Smooth muscle cell (in vitro differentiated cells): Measurements from ENCODE around the gene KRTAP5-11. TPM values are rescaled to one million over a fixed set of nuclear protein-coding genes. Genes with fewer than 3 reads are reported as not detected.

Source experiments
- DNase-seq: peaks from one replicate; lab custom pipeline; 2025; ENCODE audit not compliant: unreplicated experiment; lab: John Stamatoyannopoulos, UW
- H2AFZ ChIP-seq: fragments of 200-600 bp; sonication (generic); 2 replicates; pipeline ENCODE4 v1.6.0; 2016; ENCODE audit warnings: antibody characterized with exemption, low read depth, mild to moderate bottlenecking
- H3F3A ChIP-seq: fragments of 200-600 bp; sonication (generic); 2 replicates; pipeline ENCODE4 v1.6.0; 2017; ENCODE audit warnings: antibody characterized with exemption, low read depth
- H3K27ac ChIP-seq: fragments of 200-600 bp; sonication (generic); 2 replicates; pipeline ENCODE4 v1.5.1; 2016; ENCODE audit warnings: low read depth, mild to moderate bottlenecking
- H3K27me3 ChIP-seq: fragments of 200-600 bp; sonication (generic); 2 replicates; pipeline ENCODE4 v1.6.1; 2016; ENCODE audit warnings: low read depth, mild to moderate bottlenecking
- H3K36me3 ChIP-seq: fragments of 200-600 bp; sonication (generic); 2 replicates; pipeline ENCODE4 v1.5.1; 2016; ENCODE audit warnings: low read depth
- H3K4me1 ChIP-seq: fragments of 200-600 bp; sonication (generic); 2 replicates; pipeline ENCODE4 v1.5.1; 2016; ENCODE audit warnings: low read depth
- H3K4me2 ChIP-seq: fragments of 200-600 bp; sonication (generic); 2 replicates; pipeline ENCODE4 v1.6.0; 2016; ENCODE audit warnings: mild to moderate bottlenecking
- H3K4me3 ChIP-seq: fragments of 200-600 bp; sonication (generic); 2 replicates; pipeline ENCODE4 v1.5.1; 2016; ENCODE audit warnings: mild to moderate bottlenecking
- H3K79me2 ChIP-seq: fragments of 200-600 bp; sonication (generic); 2 replicates; pipeline ENCODE4 v1.6.0; 2016; ENCODE audit warnings: low read depth, mild to moderate bottlenecking
- H3K9ac ChIP-seq: fragments of 200-600 bp; sonication (generic); 2 replicates; pipeline ENCODE4 v1.6.0; 2016; ENCODE audit warnings: low read depth
- H3K9me3 ChIP-seq: fragments of 200-600 bp; sonication (generic); replicated peaks from 2 replicates; pipeline ENCODE4 v1.5.1; 2016; ENCODE audit warnings: low read depth
- H4K20me1 ChIP-seq: fragments of 200-600 bp; sonication (generic); 2 replicates; pipeline ENCODE4 v1.6.0; 2016; ENCODE audit warnings: low read depth
- WGBS: methylation state at CpG from one replicate; pipeline ENCODE4 v1.1.7; 2016; ENCODE audit warnings: low lambda C conversion rate; 5-methylcytosine and 5-hydroxymethylcytosine counted together
- polyA plus RNA-seq: library from polyadenylated mRNA; unstranded; fragments of >200 nt; fragmentation: Nextera tagmentation; extraction: Ambion mirVana; gene quantifications from 2 replicates; pipeline ENCODE4 v1.2.1, GENCODE V29; 2016
- total RNA-seq: library from RNA; depleted of rRNA; stranded (reverse); fragments of >200 nt; gene quantifications from 2 replicates; pipeline ENCODE4 v1.2.3, GENCODE V29; 2014
- TF ChIP-seq, protein P1 (sequence below): fragments of 200-600 bp; sonication (generic); IDR thresholded peaks from 2 replicates; pipeline ENCODE4 v1.5.1; 2017; ENCODE audit warnings: borderline replicate concordance, mild to moderate bottlenecking, antibody characterized with exemption; ENCODE audit not compliant: insufficient read depth, poor library complexity, severe bottlenecking

KRTAP5-11 gene
- total and polyA plus RNA-seq, 2 experiments from 2014 or later, result not detected

DNA sequence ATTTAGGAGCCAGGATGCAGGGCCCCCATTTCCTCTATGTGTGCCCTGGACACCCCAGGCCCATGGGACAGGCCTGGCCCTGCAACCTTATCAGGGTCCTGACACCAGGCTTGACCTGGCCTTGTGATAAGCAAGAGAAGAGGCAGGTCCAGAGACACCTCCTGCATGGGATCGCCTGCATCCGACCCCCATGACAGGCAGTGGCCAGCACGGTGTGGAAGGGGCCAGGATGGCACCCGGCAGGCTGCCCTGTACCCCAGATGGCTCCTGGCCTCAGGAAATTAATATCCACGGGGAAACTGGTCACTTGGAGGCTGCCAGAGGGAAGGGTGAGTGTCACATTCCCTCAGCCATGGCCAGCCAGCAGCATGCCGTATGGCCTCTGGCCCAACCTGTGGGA, 27.7 kb downstream of the KRTAP5-11 start:
- TF ChIP-seq, protein P1, sequence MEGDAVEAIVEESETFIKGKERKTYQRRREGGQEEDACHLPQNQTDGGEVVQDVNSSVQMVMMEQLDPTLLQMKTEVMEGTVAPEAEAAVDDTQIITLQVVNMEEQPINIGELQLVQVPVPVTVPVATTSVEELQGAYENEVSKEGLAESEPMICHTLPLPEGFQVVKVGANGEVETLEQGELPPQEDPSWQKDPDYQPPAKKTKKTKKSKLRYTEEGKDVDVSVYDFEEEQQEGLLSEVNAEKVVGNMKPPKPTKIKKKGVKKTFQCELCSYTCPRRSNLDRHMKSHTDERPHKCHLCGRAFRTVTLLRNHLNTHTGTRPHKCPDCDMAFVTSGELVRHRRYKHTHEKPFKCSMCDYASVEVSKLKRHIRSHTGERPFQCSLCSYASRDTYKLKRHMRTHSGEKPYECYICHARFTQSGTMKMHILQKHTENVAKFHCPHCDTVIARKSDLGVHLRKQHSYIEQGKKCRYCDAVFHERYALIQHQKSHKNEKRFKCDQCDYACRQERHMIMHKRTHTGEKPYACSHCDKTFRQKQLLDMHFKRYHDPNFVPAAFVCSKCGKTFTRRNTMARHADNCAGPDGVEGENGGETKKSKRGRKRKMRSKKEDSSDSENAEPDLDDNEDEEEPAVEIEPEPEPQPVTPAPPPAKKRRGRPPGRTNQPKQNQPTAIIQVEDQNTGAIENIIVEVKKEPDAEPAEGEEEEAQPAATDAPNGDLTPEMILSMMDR, result no peak
- H3K27ac ChIP-seq, result no peak overlapping the region
- no peaks in the 10 kb centered on the region for H3K9me3 ChIP-seq
- 93% methylated on average over 6 of the region's 6 CpGs for WGBS
- no peak overlapping the region for H3K9ac ChIP-seq
- DNase-seq, result no peak
- no peak overlapping the region for H3K4me2 ChIP-seq
- H4K20me1 ChIP-seq, result no peaks in the 10 kb centered on the region
- H3K79me2 ChIP-seq, result no peaks in the 10 kb centered on the region
- no peak overlapping the region for H3K4me3 ChIP-seq
- H3K27me3 ChIP-seq, result no peaks in the 10 kb centered on the region
- H3K36me3 ChIP-seq, result no peaks in the 10 kb centered on the region
- no peaks in the 10 kb centered on the region for H3F3A ChIP-seq
- H2AFZ ChIP-seq, result no peak overlapping the region
- H3K4me1 ChIP-seq, result no peaks in the 10 kb centered on the region

DNA sequence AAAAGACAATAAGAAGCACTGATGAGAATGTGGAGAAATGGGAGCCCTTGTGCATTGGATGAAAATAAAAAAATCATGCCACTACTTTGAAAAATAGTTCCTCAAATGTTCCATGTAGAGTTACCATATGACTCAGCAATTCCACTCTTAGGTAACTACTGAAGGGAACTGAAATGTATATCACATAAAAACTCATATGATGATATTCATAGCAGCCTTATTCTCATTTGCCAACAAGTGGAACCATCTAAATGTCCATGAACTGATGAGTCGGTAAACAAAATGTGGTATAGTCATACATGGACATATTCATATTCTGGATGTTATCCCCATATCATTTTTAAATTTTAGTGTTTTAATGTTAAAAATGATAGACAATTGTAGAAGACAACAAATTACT, 31.0 kb downstream of the KRTAP5-11 start:
- H3K79me2 ChIP-seq, result no peaks in the 10 kb centered on the region
- TF ChIP-seq, protein P1, result no peak
- H2AFZ ChIP-seq, result no peak overlapping the region
- no peak overlapping the region for H3K27ac ChIP-seq
- H4K20me1 ChIP-seq, result no peaks in the 10 kb centered on the region
- H3K9ac ChIP-seq, result no peak overlapping the region
- no peak for DNase-seq
- no peaks in the 10 kb centered on the region for H3K36me3 ChIP-seq
- no peaks in the 10 kb centered on the region for H3K4me1 ChIP-seq
- peaks cover 5% of the 10 kb centered on the region for H3K27me3 ChIP-seq
- H3K4me2 ChIP-seq, result no peak overlapping the region
- 98% methylated on average over 1 of the region's 1 CpG for WGBS
- no peaks in the 10 kb centered on the region for H3K9me3 ChIP-seq
- no peak overlapping the region for H3K4me3 ChIP-seq
- no peaks in the 10 kb centered on the region for H3F3A ChIP-seq

DNA sequence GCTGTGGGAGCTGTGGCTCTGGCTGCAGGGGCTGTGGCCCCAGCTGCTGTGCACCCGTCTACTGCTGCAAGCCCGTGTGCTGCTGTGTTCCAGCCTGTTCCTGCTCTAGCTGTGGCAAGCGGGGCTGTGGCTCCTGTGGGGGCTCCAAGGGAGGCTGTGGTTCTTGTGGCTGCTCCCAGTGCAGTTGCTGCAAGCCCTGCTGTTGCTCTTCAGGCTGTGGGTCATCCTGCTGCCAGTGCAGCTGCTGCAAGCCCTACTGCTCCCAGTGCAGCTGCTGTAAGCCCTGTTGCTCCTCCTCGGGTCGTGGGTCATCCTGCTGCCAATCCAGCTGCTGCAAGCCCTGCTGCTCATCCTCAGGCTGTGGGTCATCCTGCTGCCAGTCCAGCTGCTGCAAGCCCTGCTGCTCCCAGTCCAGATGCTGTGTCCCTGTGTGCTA, 33.9 kb downstream of the KRTAP5-11 start:
- H3K9me3 ChIP-seq, result no peaks in the 10 kb centered on the region
- TF ChIP-seq, protein P1, result no peak
- no peaks in the 10 kb centered on the region for H4K20me1 ChIP-seq
- no peak overlapping the region for H3K4me3 ChIP-seq
- H3K79me2 ChIP-seq, result no peaks in the 10 kb centered on the region
- WGBS, result 82% methylated on average over 5 of the region's 5 CpGs
- H3K4me1 ChIP-seq, result no peaks in the 10 kb centered on the region
- no peak overlapping the region for H2AFZ ChIP-seq
- peaks cover 5% of the 10 kb centered on the region for H3K27me3 ChIP-seq
- H3K36me3 ChIP-seq, result no peaks in the 10 kb centered on the region
- no peak for DNase-seq
- H3K27ac ChIP-seq, result no peak overlapping the region
- no peaks in the 10 kb centered on the region for H3F3A ChIP-seq
- H3K4me2 ChIP-seq, result no peak overlapping the region
- H3K9ac ChIP-seq, result no peak overlapping the region

DNA sequence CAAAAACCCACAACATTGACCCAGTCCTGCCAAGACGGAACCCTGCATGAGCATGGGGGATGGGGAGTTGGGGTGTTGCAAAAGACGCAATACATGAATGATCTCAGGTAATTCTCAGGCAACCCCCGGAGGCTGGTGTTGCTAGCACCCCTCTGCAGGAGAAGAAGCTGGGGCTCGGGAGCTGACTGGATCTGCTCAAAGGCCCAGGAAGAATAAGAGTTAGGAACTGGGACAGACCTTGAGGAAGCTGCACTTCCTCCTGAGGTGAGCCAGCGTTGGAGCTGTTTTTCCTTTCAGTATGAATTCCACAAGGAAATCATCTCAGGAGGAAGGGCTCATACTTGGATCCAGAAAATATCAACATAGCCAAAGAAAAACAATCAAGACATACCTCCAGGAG, 34.6 kb downstream of the KRTAP5-11 start, which contains the start of gene KRTAP5-9:
Gene KRTAP5-9 (plus strand): TSS at position 301 of the 400 bp plus-strand sequence. CDS start 238 bp downstream, outside the sequence.
- Histone ChIP-seq H3K4me1 (no peaks in the 10 kb centered on the region), H3K9ac (no peak within 1 kb of the TSS), H3K36me3 (no peaks in the 10 kb centered on the region), H3K27me3 (peaks cover 5% of the 10 kb centered on the region), H3K4me2 (no peak within 1 kb of the TSS), H4K20me1 (no peaks in the 10 kb centered on the region), H3K27ac (no peak within 1 kb of the TSS), H3F3A (no peaks in the 10 kb centered on the region), H2AFZ (no peak within 1 kb of the TSS), H3K4me3 (no peak within 1 kb of the TSS), H3K79me2 (no peaks in the 10 kb centered on the region), H3K9me3 (no peaks in the 10 kb centered on the region)
- WGBS, result 85% methylated on average over 5 of the region's 5 CpGs
- TF ChIP-seq, protein P1, result no peak
- no peak for DNase-seq
